Measurements from ENCODE around the gene ARHGEF33. TPM values are rescaled to one million over a fixed set of nuclear protein-coding genes. Genes with fewer than 3 reads are reported as not detected.

The ARHGEF33 gene
- total and polyA plus RNA-seq, 8 donors, result under 0.01 to 2.0 (median 0.61) TPM; not detected in 1

DNA sequence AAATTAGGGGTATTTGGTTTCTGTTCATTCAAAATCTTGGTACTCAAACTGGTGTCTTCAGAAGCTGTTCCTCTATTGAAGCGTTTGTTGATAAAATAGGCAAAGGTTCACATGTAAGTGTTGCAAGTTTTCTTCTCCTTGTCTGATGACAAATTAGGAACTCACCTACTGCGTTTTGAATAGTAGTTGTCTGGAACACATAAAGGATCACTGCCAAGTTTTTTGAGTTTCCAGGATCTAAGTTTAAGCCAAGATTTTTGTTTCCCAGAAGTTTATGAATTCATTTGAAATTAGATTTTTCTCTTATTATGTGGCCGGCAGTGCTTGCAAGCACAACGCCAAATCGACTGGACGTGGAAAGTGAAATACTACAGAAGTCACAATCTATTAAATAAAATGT lies 85.4 kb downstream of the ARHGEF33 start:
- Histone ChIP-seq H3K27me3 (no peaks in the 10 kb centered on the region), H3K4me3 (no peak overlapping the region), H3K9me3 (no peaks in the 10 kb centered on the region), H3K27ac (no peak overlapping the region), H3K4me1 (peaks cover 0 to 8% (median 0%) of the 10 kb centered on the region in 4 donors), H3K36me3 (no peaks in the 10 kb centered on the region)
- DNase-seq, result no peak
- TF ChIP-seq POLR2AphosphoS5 (IDR thresholded peaks at IDR 0.05) (no peak), CTCF (IDR thresholded peaks at IDR 0.05) (no peak), EP300 (IDR thresholded peaks at IDR 0.05) (no peak), POLR2A (IDR thresholded peaks at IDR 0.05) (no peak)
- intact Hi-C loops (cut with DNase I; ENCODE audit: low total_unique reads), result no loop called here
- 70 to 84% (median 80%) methylated on average over 6 of the region's 6 CpGs for WGBS, 5 donors

GRCh38 chr2:38977047-38977446 lies 87.4 kb downstream of the ARHGEF33 start:
- Histone ChIP-seq H3K36me3 (peaks cover 0 to 3% (median 0%) of the 10 kb centered on the region in 4 donors), H3K4me1 (peaks cover 0 to 8% (median 0%) of the 10 kb centered on the region in 4 donors), H3K4me3 (no peak overlapping the region), H3K9me3 (no peaks in the 10 kb centered on the region), H3K27me3 (no peaks in the 10 kb centered on the region), H3K27ac (no peak overlapping the region)
- DNase-seq, result no peak
- 86 to 100% (median 98%) methylated on average over 3 of the region's 3 CpGs for WGBS, 5 donors
- intact Hi-C loops (cut with DNase I; ENCODE audit: low total_unique reads), result no loop called here
- TF ChIP-seq EP300 (IDR thresholded peaks at IDR 0.05) (no peak), POLR2A (IDR thresholded peaks at IDR 0.05) (no peak)

- peaks cover 0 to 9% (median 3%) of the 10 kb centered on the region in 4 donors for H3K36me3 ChIP-seq
- DNase-seq, result no peak
- intact Hi-C loops (cut with DNase I; ENCODE audit: low total_unique reads), result no loop called here
- no peak overlapping the region for H3K27ac ChIP-seq
- no peaks in the 10 kb centered on the region for H3K9me3 ChIP-seq
- H3K4me1 ChIP-seq, result peaks cover 0 to 8% (median 0%) of the 10 kb centered on the region in 4 donors
- no peaks in the 10 kb centered on the region for H3K27me3 ChIP-seq
- no peak for TF ChIP-seq EP300 (IDR thresholded peaks at IDR 0.05)
- TF ChIP-seq POLR2AphosphoS5 (IDR thresholded peaks at IDR 0.05), result no peak
- no peak for TF ChIP-seq POLR2A (IDR thresholded peaks at IDR 0.05)
- no peak for TF ChIP-seq CTCF (IDR thresholded peaks at IDR 0.05)
- H3K4me3 ChIP-seq, result no peak overlapping the region
- WGBS, 5 donors, result 79 to 91% (median 84%) methylated on average over 5 of the region's 5 CpGs
Measured at GRCh38 chr2:38978296-38978903, 88.7 kb downstream of the ARHGEF33 start.

- Histone ChIP-seq H3K4me1 (peaks cover 0 to 8% (median 0%) of the 10 kb centered on the region in 4 donors), H3K36me3 (peaks cover 0 to 14% (median 9%) of the 10 kb centered on the region in 4 donors), H3K27ac (no peak overlapping the region), H3K4me3 (no peak overlapping the region), H3K9me3 (no peaks in the 10 kb centered on the region), H3K27me3 (no peaks in the 10 kb centered on the region)
- 93 to 100% (median 96%) methylated on average over 3 of the region's 3 CpGs for WGBS, 5 donors
- intact Hi-C loops (cut with DNase I; ENCODE audit: low total_unique reads), result no loop called here
- TF ChIP-seq POLR2AphosphoS5 (IDR thresholded peaks at IDR 0.05) (no peak), EP300 (IDR thresholded peaks at IDR 0.05) (no peak), POLR2A (IDR thresholded peaks at IDR 0.05) (no peak), CTCF (IDR thresholded peaks at IDR 0.05) (no peak)
- no peak for DNase-seq
Measured at GRCh38 chr2:38978908-38979307, 89.2 kb downstream of the ARHGEF33 start.

DNA sequence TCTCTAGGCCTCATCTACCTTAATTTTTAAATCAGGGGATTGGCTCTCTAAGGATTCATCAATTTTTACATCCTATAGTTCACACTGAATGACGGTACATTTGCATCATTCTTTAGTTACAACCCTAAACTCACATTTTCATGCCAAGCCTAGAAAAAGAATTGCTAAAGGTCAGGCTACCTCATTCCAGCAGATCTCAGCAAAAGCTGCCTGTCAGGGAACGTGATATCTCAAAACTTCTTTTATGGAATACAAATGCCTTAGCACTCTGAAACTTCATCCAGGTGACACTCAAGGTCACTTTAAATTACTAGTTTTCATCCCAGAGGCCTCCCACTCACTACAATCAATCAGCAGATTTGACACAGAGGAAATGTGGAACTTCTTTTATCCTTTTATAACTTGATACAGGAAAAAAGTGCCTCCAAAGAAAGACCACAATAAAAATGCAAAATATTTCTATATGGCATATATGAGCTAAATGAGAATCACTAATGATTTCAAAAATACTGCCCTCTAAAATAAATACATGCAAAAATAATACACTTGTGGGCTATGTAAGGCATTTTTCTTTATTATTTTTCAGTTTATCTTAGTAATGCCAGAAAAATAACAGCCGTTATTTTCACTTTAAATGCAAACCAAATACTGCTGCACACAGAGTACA lies 91.5 kb downstream of the ARHGEF33 start:
- peaks cover 6 to 36% (median 31%) of the 10 kb centered on the region in 4 donors for H3K36me3 ChIP-seq
- intact Hi-C loops (cut with DNase I; ENCODE audit: low total_unique reads), result no loop called here
- no peaks in the 10 kb centered on the region for H3K27me3 ChIP-seq
- H3K4me1 ChIP-seq, result no peaks in the 10 kb centered on the region
- 82 to 91% (median 86%) methylated on average over 3 of the region's 3 CpGs for WGBS, 5 donors
- DNase-seq, result no peak
- no peak overlapping the region for H3K4me3 ChIP-seq
- TF ChIP-seq EP300 (IDR thresholded peaks at IDR 0.05), result no peak
- TF ChIP-seq CTCF (IDR thresholded peaks at IDR 0.05), result no peak
- no peak for TF ChIP-seq POLR2AphosphoS5 (IDR thresholded peaks at IDR 0.05)
- TF ChIP-seq POLR2A (IDR thresholded peaks at IDR 0.05), result no peak
- H3K9me3 ChIP-seq, result no peaks in the 10 kb centered on the region
- H3K27ac ChIP-seq, result no peak overlapping the region
